Measurements from ENCODE around the gene AIFM1. TPM values are rescaled to one million over a fixed set of nuclear protein-coding genes. Genes with fewer than 3 reads are reported as not detected.

Gene AIFM1
- total RNA-seq, 2 donors from 2014 or later = 85.2 to 89.0 TPM

DNA sequence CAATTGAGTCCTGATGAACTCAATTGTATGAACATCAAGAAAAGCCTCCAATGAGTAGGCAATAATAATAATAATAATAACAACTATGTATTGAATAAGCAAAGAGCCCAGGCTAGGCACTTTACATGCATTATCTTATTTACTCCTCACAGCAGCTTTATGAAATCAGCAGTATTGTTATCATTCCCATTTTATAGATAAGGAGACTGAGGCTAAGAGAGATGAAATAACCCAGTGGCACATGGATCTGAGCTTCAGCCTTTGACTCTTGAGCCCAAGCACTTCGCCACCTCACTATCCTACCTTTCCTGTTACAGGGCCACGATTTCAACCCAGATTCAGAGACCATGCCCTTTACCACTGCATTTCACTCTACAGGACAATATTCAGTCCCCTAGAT, 9.3 kb upstream of the AIFM1 start:
- intact Hi-C loops (cut with DNase I) = no loop called here
- Histone ChIP-seq H3K4me1 (no peaks in the 10 kb centered on the region), H3K9me3 (no peaks in the 10 kb centered on the region), H3K4me3 (no peak overlapping the region), H3K27ac (no peak overlapping the region), H3K36me3 (no peaks in the 10 kb centered on the region), H3K9ac (ENCODE audit: low read depth in 2 of 2, low read length in 2 of 2) (no peak overlapping the region), H3K27me3 (no peaks in the 10 kb centered on the region)
- DNase-seq = no peak
- TF ChIP-seq, protein P1, sequence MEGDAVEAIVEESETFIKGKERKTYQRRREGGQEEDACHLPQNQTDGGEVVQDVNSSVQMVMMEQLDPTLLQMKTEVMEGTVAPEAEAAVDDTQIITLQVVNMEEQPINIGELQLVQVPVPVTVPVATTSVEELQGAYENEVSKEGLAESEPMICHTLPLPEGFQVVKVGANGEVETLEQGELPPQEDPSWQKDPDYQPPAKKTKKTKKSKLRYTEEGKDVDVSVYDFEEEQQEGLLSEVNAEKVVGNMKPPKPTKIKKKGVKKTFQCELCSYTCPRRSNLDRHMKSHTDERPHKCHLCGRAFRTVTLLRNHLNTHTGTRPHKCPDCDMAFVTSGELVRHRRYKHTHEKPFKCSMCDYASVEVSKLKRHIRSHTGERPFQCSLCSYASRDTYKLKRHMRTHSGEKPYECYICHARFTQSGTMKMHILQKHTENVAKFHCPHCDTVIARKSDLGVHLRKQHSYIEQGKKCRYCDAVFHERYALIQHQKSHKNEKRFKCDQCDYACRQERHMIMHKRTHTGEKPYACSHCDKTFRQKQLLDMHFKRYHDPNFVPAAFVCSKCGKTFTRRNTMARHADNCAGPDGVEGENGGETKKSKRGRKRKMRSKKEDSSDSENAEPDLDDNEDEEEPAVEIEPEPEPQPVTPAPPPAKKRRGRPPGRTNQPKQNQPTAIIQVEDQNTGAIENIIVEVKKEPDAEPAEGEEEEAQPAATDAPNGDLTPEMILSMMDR (IDR thresholded peaks at IDR 0.05) = no peak

DNA sequence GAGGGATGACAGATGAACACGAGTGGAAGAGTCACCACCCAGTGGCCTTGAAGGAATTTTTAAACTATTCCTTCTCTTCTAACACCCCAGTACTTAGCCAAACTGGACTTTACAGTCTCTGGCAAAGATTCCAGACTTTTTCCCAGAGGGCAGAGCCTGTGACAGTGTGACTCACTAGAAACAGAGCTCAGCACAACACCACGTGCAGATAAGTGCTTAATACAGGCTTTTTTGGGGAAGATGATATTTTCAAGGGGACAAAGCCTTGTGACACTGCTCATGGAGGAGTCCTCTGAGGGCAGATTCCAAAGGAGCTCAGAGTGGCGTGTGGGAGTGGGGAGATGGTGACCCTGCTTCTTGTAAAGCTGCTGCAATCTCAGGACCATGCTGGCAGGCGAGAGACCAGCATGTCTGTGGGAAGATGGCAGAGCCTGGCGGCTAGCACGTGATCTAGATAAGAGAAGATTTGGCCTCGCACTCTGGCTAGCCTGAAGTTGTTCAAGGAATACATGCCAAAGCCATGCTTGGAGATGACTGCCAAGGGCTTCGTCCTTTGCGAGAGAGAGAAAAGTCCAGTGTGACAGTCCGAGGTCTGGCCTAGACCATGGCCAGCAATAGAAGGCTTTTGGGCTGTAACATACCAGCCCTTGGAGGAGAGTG, 8.5 kb upstream of the AIFM1 start:
- no peaks in the 10 kb centered on the region for H3K27me3 ChIP-seq
- H3K27ac ChIP-seq = peak overlapping the region; percentile 32
- no peaks in the 10 kb centered on the region for H3K9me3 ChIP-seq
- no peaks in the 10 kb centered on the region for H3K4me1 ChIP-seq
- no peak for DNase-seq
- H3K4me3 ChIP-seq = no peak overlapping the region
- TF ChIP-seq, protein P1 (IDR thresholded peaks at IDR 0.05) = no peak
- no peaks in the 10 kb centered on the region for H3K36me3 ChIP-seq
- intact Hi-C loops (cut with DNase I) = no loop called here
- no peak overlapping the region for H3K9ac ChIP-seq (ENCODE audit: low read depth in 2 of 2, low read length in 2 of 2)

DNA sequence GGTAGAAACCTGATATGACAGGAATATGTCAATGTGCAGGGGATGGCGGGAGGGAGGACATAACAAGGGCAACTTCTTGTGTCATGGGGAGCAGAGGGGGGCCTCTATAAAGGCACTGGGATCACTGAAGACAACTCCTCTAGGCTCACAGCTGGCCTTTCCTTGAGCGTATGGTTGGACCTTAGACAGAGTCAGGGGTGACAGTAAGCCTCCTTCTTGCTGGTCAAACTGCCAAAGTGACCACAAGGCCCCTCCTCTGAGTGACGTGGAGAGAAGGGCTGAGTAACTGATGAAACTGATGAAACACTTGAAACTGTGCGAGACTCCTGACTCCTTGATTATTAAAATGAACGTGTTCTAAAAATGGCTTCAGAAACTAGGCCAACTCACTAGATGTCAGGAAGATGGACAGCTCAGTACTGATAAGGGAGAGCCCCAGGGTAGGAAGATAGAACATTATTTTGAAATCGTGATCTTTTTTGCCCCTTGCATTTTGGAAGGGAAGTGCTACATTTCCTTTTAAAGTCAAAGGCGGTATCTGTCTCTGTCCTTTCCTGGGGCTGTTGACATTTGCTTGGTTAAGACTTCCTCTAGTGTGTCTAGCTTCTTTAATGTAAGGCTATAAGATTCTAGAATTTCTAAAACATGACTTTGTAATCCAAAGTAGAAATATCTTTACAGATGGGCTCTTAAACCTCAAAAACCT, 7.7 kb upstream of the AIFM1 start:
- no peak overlapping the region for H3K4me3 ChIP-seq
- peak overlapping the region; percentile 32 for H3K27ac ChIP-seq
- no peaks in the 10 kb centered on the region for H3K9me3 ChIP-seq
- no peak overlapping the region for H3K9ac ChIP-seq (ENCODE audit: low read depth in 2 of 2, low read length in 2 of 2)
- no peaks in the 10 kb centered on the region for H3K27me3 ChIP-seq
- intact Hi-C loops (cut with DNase I) = no loop called here
- TF ChIP-seq, protein P1 (IDR thresholded peaks at IDR 0.05) = no peak
- H3K4me1 ChIP-seq = no peaks in the 10 kb centered on the region
- peak; percentile 41 for DNase-seq
- no peaks in the 10 kb centered on the region for H3K36me3 ChIP-seq

DNA sequence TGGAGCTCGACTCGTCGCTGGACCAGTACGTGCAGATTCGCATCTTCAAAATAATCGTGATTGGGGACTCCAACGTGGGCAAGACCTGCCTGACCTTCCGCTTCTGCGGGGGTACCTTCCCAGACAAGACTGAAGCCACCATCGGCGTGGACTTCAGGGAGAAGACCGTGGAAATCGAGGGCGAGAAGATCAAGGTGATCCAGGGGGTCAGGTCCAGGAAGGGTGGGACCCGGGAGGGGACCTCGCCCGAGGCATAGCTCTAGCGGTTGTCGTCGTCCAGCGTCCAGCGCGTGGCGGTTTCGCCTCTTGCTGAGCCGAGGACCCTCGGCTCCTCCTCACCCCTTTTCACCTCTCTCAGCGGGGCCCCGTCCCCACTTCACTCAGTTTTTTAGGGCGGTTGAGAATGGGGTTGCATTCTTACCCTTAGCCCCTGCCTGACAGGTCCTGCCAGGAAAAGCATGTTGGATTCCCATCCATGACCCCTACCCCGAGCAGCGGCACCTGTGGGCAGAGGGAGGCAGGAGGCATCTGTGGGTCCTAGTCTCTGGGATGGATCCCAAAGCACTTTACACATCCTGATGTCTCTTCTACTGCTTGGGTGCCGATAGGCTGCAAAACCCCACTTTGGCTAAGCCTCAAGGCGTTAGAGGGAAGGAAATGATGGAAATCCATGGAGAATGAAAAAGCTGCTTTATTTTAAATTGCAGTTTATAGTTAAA, 6.6 kb upstream of the AIFM1 start:
- Histone ChIP-seq H3K4me3 (peak overlapping the region; percentile 37), H3K4me1 (no peaks in the 10 kb centered on the region), H3K27me3 (no peaks in the 10 kb centered on the region), H3K36me3 (no peaks in the 10 kb centered on the region), H3K27ac (no peak overlapping the region), H3K9me3 (no peaks in the 10 kb centered on the region), H3K9ac (ENCODE audit: low read depth in 2 of 2, low read length in 2 of 2) (peak overlapping the region in 1 of 2 donors; percentile 56)
- no peak for DNase-seq
- intact Hi-C loops (cut with DNase I) = no loop called here
- TF ChIP-seq, protein P1 (IDR thresholded peaks at IDR 0.05) = no peak

DNA sequence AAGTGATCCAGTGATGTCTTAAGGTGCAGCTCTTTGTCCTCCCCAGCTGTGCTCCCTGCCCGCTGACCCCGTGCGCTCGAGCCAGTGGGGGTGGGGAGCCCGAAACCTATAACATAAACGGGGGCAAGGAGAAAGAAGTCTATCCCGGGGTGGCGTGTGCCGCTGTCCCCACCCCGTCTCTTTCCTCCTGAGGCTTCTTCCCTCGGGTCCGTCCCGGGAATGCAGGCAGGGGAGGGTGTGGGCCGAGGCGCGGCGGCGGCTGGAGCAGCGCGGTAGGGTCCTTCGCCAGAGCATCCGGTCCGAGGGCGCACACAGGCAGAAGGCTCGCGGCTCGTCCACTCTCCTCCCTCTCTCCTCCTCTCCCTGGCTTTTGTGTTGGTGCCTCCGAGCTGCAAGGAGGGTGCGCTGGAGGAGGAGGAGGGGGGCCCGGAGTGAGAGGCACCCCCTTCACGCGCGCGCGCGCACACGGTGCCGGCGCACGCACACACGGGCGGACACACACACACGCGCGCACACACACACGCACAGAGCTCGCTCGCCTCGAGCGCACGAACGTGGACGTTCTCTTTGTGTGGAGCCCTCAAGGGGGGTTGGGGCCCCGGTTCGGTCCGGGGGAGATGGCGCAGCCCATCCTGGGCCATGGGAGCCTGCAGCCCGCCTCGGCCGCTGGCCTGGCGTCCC, 5.9 kb upstream of the AIFM1 start, which contains the start of gene RAB33A:
RAB33A (plus strand) TSS at position 517 of the 681 bp plus-strand sequence; CDS start at position 618, 101 bp downstream.
- TF ChIP-seq, protein P1 (IDR thresholded peaks at IDR 0.05) = no peak
- H3K4me3 ChIP-seq = peak within 1 kb of the TSS; percentile 37
- no peaks in the 10 kb centered on the region for H3K9me3 ChIP-seq
- intact Hi-C loops (cut with DNase I) = no loop called here
- H3K27me3 ChIP-seq = no peaks in the 10 kb centered on the region
- H3K9ac ChIP-seq (ENCODE audit: low read depth in 2 of 2, low read length in 2 of 2) = peak within 1 kb of the TSS in 1 of 2 donors; percentile 56
- H3K4me1 ChIP-seq = no peaks in the 10 kb centered on the region
- no peak for DNase-seq
- no peak within 1 kb of the TSS for H3K27ac ChIP-seq
- no peaks in the 10 kb centered on the region for H3K36me3 ChIP-seq

Measured in colonic mucosa (tissue), 4 donors.